GM12878 (cell line): ENCODE data around the gene MEIS1. TPM values are rescaled to one million over a fixed set of nuclear protein-coding genes. Genes with fewer than 3 reads are reported as not detected.

Experiments used
- ATAC-seq: fragments of 200-7000 bp; cut with Tn5 transposase; 3 replicates; pipeline ENCODE4 v1.9.1; 2020; ENCODE audit warnings: mild to moderate bottlenecking, moderate library complexity
- BruUV-seq: library from RNA; stranded (reverse); fragments of 400-500 nt; replicated peaks from 2 replicates; lab custom pipeline; 2021; lab: Mats Ljungman, UMichigan
- CTCF ChIA-PET: fragments of 300-600 bp; sonication (Branson Sonifier 250); formaldehyde crosslinking; extraction: SDS; loops from one replicate; lab custom pipeline; 2021; ENCODE audit warnings: inconsistent platforms; lab: Yijun Ruan, JAX
- POLR2A ChIA-PET: fragments of 350-600 bp; formaldehyde crosslinking; extraction: SDS; loops from one replicate; lab custom pipeline; 2021; ENCODE audit warnings: inconsistent platforms; lab: Charles Lee
- RAD21 ChIA-PET: fragments of 300-600 bp; sonication (Branson Sonifier 250); formaldehyde crosslinking; loops from one replicate; lab custom pipeline; 2023; ENCODE audit warnings: antibody characterized with exemption; ENCODE audit not compliant: unreplicated experiment; lab: Charles Lee
- SMC1A ChIA-PET: fragments of 300-600 bp; sonication (Branson Sonifier 250); formaldehyde crosslinking; loops from one replicate; lab custom pipeline; 2023; ENCODE audit not compliant: unreplicated experiment, uncharacterized antibody; lab: Charles Lee
- DNase-seq: peaks from one replicate; pipeline ENCODE4 v3.0.0-alpha.2; 2011; ENCODE audit warnings: low read depth, low spot score
- FAIRE-seq: peaks from 3 replicates; lab custom pipeline; 2011; peaks lifted over from hg19 to GRCh38; lab: Jason Lieb, UNC
- H2AFZ ChIP-seq: 2 replicates; pipeline ENCODE4 v1.6.0; 2011; ENCODE audit warnings: low read depth, low read length, control low read depth; ENCODE audit not compliant: control insufficient read depth
- H3K27ac ChIP-seq: 2 replicates; pipeline ENCODE4 v1.5.1; 2011; ENCODE audit warnings: control low read depth; ENCODE audit not compliant: control insufficient read depth, insufficient read depth
- H3K27me3 ChIP-seq, 2 experiments: replicated peaks in 1 of 2; 2 replicates each; pipeline versions ENCODE4 v1.6.0 to v1.6.1; 2011; ENCODE audit warnings: low read length in 1 of 2; ENCODE audit not compliant: control insufficient read depth in 2 of 2, insufficient read depth in 2 of 2
- H3K36me3 ChIP-seq, 2 experiments: 2 replicates each; pipeline ENCODE4 v1.5.1; 2011; ENCODE audit warnings: low read length in 1 of 2; ENCODE audit not compliant: control insufficient read depth in 2 of 2, insufficient read depth in 2 of 2
- H3K4me1 ChIP-seq: 2 replicates; pipeline ENCODE4 v1.6.1; 2011; ENCODE audit warnings: mild to moderate bottlenecking, low read length, moderate library complexity, mixed read lengths; ENCODE audit not compliant: control insufficient read depth, insufficient read depth
- H3K4me2 ChIP-seq: 2 replicates; pipeline ENCODE4 v1.6.0; 2011; ENCODE audit warnings: control low read depth; ENCODE audit not compliant: control insufficient read depth, insufficient read depth
- H3K4me3 ChIP-seq: fragments of 200-600 bp; sonication (generic); 2 replicates; pipeline ENCODE4 v1.5.1; 2016
- H3K79me2 ChIP-seq: 2 replicates; pipeline ENCODE4 v1.6.0; 2011; ENCODE audit warnings: low read length; ENCODE audit not compliant: control insufficient read depth, insufficient read depth
- H3K9ac ChIP-seq: 2 replicates; pipeline ENCODE4 v1.8.0; 2011; ENCODE audit warnings: low read length, control low read depth, mixed read lengths; ENCODE audit not compliant: control insufficient read depth, insufficient read depth
- H3K9me3 ChIP-seq: replicated peaks from 3 replicates; pipeline ENCODE4 v1.5.1; 2011; ENCODE audit warnings: mild to moderate bottlenecking, low read length; ENCODE audit not compliant: control insufficient read depth, insufficient read depth
- H4K20me1 ChIP-seq: 2 replicates; pipeline ENCODE4 v1.6.0; 2011; ENCODE audit not compliant: control insufficient read depth, insufficient read depth
- IKZF1 ChIP-seq: fragments of 450-650 bp; conservative IDR thresholded peaks from 2 replicates; pipeline ENCODE4 v1.6.1; 2017; ENCODE audit warnings: antibody characterized with exemption, mild to moderate bottlenecking
- NR2F1 ChIP-seq: fragments of 450-650 bp; conservative IDR thresholded peaks from 2 replicates; pipeline ENCODE4 v1.6.1; 2017; ENCODE audit warnings: mild to moderate bottlenecking
- SIX5 ChIP-seq: IDR thresholded peaks from 2 replicates; pipeline ENCODE4 v1.6.1; 2011; ENCODE audit warnings: mild to moderate bottlenecking, low read depth, low read length, moderate library complexity; ENCODE audit not compliant: severe bottlenecking
- ZNF24 ChIP-seq: fragments of 450-650 bp; IDR thresholded peaks from 2 replicates; pipeline ENCODE4 v1.6.1; 2017; ENCODE audit warnings: antibody characterized with exemption, mild to moderate bottlenecking
- ZNF622 ChIP-seq: fragments of 450-650 bp; IDR thresholded peaks from 2 replicates; pipeline ENCODE4 v1.6.1; 2017; ENCODE audit warnings: mild to moderate bottlenecking, inconsistent platforms
- whole genome bisulfite sequencing: methylation state at CpG from one replicate; pipeline ENCODE4 v1.1.6; 2016; ENCODE audit warnings: low lambda C conversion rate; ENCODE audit not compliant: insufficient replicate concordance, insufficient coverage; ENCODE audit errors: missing lambda C conversion rate; 5-methylcytosine and 5-hydroxymethylcytosine counted together
- in situ Hi-C: fragments of 300-500 bp; cut with MboI; formaldehyde crosslinking; loops from 9 replicates; pipeline ENCODE4 v1.14.3; 2018; ENCODE audit warnings: mixed read lengths
- intact Hi-C: fragments of 100-400 bp; cut with micrococcal nuclease; formaldehyde crosslinking; loops from one replicate; pipeline ENCODE4 v1.14.2; 2022; ENCODE audit not compliant: unreplicated experiment
- polyA plus RNA-seq, 11 experiments: library from polyadenylated mRNA; depleted of rRNA in 4 of 11; unstranded in 6 of 11; stranded (reverse) in 5 of 11; fragments of >200 nt; fragmentation: Nextera tagmentation in 4 of 11; fragmentation: Illumina TruSeq in 1 of 11; extraction: Ambion mirVana in 4 of 11; extraction: Trizol in 1 of 11; gene quantifications; 1 replicate in 1 of 11; 2 replicates in 10 of 11; pipeline versions ENCODE4 v1.2.1 to v1.2.3, GENCODE V29; 2011 to 2016; ENCODE audit warnings: inconsistent platforms in 2 of 11, missing spikeins in 2 of 11, low read depth in 1 of 11
- total RNA-seq, 4 experiments: library from RNA; depleted of rRNA in 3 of 4; stranded (reverse); fragments of >200 nt in 3 of 4; fragmentation: Illumina TruSeq in 1 of 4; extraction: Trizol in 1 of 4; gene quantifications; 2 replicates each; pipeline versions ENCODE4 v1.2.1 to v1.2.3, GENCODE V29; 2013 to 2021
- TF ChIP-seq, protein P1 (sequence below): IDR thresholded peaks from 2 replicates; pipeline ENCODE4 v1.6.1; 2012; ENCODE audit warnings: low read depth, low read length, improper control_type of control experiment

MEIS1 gene
- total and polyA plus RNA-seq, 10 of the 15 experiments (the other 5 are each of a cell fraction or from before 2014, with no cell fraction given): 0.04 to 0.31 (median 0.14) TPM; not detected in 6

DNA sequence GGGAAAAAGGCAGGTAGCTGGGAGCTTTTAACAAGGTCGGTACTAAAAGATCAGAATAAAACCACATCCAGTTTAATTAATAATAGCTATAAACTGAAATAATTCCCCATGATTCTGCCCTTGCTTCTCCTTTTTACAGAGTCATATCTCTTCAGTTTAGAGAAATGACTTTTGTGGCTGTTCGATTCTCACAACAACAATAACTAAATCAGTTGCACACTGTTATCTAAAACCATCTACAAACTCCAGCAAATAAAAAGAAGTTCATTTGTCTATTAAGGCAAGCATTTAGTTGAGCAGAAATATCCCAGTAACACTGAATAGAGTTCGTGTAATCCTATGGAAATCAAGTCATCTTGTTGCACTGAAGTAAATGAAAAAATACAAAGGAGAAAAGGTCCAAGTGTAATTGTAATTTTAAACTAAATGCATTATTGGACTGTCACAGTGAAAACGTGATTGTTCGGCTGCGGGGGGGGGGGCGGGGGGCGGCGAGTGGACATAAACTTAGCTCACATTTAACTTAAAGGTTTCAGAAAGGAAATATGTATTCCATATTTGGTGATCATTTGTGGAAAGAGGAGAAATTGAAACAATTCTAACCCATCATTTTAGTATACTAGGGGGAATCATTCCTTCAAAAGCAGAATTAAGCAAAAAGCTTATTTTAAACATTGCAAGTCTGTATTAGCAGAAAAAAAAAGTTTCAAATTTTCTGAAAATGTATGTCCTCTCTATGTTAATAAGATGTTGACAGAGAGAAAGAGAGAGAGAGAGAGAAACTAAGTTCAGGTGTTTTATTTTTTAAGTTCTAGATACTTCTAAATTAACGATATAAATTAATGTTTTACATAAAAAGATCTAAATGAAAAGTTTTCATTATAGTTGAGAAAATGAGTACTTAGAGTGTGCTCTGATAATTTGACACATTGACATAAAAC lies 144.5 kb downstream of the MEIS1 start:
- H3K27ac ChIP-seq: no peak overlapping the region
- H3K4me1 ChIP-seq: no peaks in the 10 kb centered on the region
- no peaks in the 10 kb centered on the region for H4K20me1 ChIP-seq
- H3K9me3 ChIP-seq: no peaks in the 10 kb centered on the region
- DNase-seq (no peak), ATAC-seq (no peak), FAIRE-seq (no peak)
- CTCF ChIA-PET: no interaction called here
- in situ Hi-C loops: no loop called here
- no peak overlapping the region for H3K9ac ChIP-seq
- peaks cover 9 to 29% of the 10 kb centered on the region in 2 experiments for H3K27me3 ChIP-seq
- no peak overlapping the region for H3K4me2 ChIP-seq
- TF ChIP-seq ZNF24 (no peak), SIX5 (no peak), NR2F1 (no peak), IKZF1 (no peak), ZNF622 (no peak)
- TF ChIP-seq, protein P1, sequence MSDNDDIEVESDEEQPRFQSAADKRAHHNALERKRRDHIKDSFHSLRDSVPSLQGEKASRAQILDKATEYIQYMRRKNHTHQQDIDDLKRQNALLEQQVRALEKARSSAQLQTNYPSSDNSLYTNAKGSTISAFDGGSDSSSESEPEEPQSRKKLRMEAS: no peak
- BruUV-seq: no TSS peak
- SMC1A ChIA-PET: no interaction called here
- POLR2A ChIA-PET: interaction anchor here (0.5 to 0.7 kb wide), 2 partner anchors 10 to 13 kb away, joined by 3 to 4 read pairs; no protein-coding TSS in a partner anchor
- H3K36me3 ChIP-seq: no peaks in the 10 kb centered on the region
- intact Hi-C loops: no loop called here
- WGBS: 31% methylated on average over 9 of the region's 10 CpGs
- RAD21 ChIA-PET: no interaction called here
- H2AFZ ChIP-seq: no peak overlapping the region
- H3K4me3 ChIP-seq: no peak overlapping the region
- H3K79me2 ChIP-seq: no peaks in the 10 kb centered on the region
